GM12874 (cell line): ENCODE measurements around the gene AHCYL1.

Source experiments
- CTCF ChIP-seq: IDR thresholded peaks from 2 replicates; pipeline ENCODE4 v1.5.1; 2011; ENCODE audit warnings: low read depth, mild to moderate bottlenecking, control low read depth, low read length, moderate library complexity; ENCODE audit not compliant: insufficient read depth

The AHCYL1 gene

GRCh38 chr1:110059133-110059863 is 74.7 kb downstream of the AHCYL1 start:
- no peak for TF ChIP-seq CTCF

GRCh38 chr1:110060034-110060661 is 75.6 kb downstream of the AHCYL1 start:
- TF ChIP-seq CTCF = peak; percentile 95

- no peak for TF ChIP-seq CTCF
Measured at GRCh38 chr1:110060662-110061060, 76.1 kb downstream of the AHCYL1 start.

GRCh38 chr1:110061341-110061740 is 76.8 kb downstream of the AHCYL1 start:
- no peak for TF ChIP-seq CTCF

- no peak for TF ChIP-seq CTCF
Measured at GRCh38 chr1:110062612-110063011, 78.0 kb downstream of the AHCYL1 start.

- TF ChIP-seq CTCF = no peak
Measured at GRCh38 chr1:110063781-110064180, 79.2 kb downstream of the AHCYL1 start.

GRCh38 chr1:110064576-110065337 is 80.2 kb downstream of the AHCYL1 start:
- no peak for TF ChIP-seq CTCF
